PFSK-1 (cell line): ENCODE data around the gene TMEM198.

Experiments
- FOXP2 ChIP-seq: optimal IDR thresholded peaks from 2 replicates; pipeline ENCODE3; 2011; ENCODE audit warnings: borderline replicate concordance, control low read depth, inconsistent platforms; ENCODE audit not compliant: insufficient read depth; ENCODE audit errors: extremely low read length, extremely low read depth
- POLR2AphosphoS5 ChIP-seq: IDR thresholded peaks from 2 replicates; pipeline ENCODE4 v1.6.1; 2012; ENCODE audit warnings: low read depth, mild to moderate bottlenecking, control low read depth, low read length, moderate library complexity
- SIN3A ChIP-seq: IDR thresholded peaks from 2 replicates; pipeline ENCODE4 v1.6.1; 2012; ENCODE audit warnings: mild to moderate bottlenecking, low read length, moderate library complexity, borderline replicate concordance; ENCODE audit not compliant: insufficient read depth
- TAF1 ChIP-seq: IDR thresholded peaks from 2 replicates; pipeline ENCODE4 v1.6.1; 2012; ENCODE audit warnings: low read length, control low read depth, borderline replicate concordance; ENCODE audit not compliant: insufficient read depth
- TF ChIP-seq, protein P1 (sequence below), 2 experiments: IDR thresholded peaks; 2 replicates each; pipeline versions ENCODE4 v1.6.1 to v1.8.0; 2011 to 2012; ENCODE audit warnings: low read depth in 2 of 2, low read length in 2 of 2, control low read depth in 1 of 2, inconsistent platforms in 1 of 2, mild to moderate bottlenecking in 1 of 2, moderate library complexity in 1 of 2; ENCODE audit not compliant: insufficient read depth in 1 of 2

Gene TMEM198

GRCh38 chr2:219506153-219506801 lies 37.6 kb upstream of the TMEM198 start:
- TF ChIP-seq POLR2AphosphoS5 (no peak), FOXP2 (no peak), TAF1 (no peak), SIN3A (no peak)
- TF ChIP-seq, protein P1, sequence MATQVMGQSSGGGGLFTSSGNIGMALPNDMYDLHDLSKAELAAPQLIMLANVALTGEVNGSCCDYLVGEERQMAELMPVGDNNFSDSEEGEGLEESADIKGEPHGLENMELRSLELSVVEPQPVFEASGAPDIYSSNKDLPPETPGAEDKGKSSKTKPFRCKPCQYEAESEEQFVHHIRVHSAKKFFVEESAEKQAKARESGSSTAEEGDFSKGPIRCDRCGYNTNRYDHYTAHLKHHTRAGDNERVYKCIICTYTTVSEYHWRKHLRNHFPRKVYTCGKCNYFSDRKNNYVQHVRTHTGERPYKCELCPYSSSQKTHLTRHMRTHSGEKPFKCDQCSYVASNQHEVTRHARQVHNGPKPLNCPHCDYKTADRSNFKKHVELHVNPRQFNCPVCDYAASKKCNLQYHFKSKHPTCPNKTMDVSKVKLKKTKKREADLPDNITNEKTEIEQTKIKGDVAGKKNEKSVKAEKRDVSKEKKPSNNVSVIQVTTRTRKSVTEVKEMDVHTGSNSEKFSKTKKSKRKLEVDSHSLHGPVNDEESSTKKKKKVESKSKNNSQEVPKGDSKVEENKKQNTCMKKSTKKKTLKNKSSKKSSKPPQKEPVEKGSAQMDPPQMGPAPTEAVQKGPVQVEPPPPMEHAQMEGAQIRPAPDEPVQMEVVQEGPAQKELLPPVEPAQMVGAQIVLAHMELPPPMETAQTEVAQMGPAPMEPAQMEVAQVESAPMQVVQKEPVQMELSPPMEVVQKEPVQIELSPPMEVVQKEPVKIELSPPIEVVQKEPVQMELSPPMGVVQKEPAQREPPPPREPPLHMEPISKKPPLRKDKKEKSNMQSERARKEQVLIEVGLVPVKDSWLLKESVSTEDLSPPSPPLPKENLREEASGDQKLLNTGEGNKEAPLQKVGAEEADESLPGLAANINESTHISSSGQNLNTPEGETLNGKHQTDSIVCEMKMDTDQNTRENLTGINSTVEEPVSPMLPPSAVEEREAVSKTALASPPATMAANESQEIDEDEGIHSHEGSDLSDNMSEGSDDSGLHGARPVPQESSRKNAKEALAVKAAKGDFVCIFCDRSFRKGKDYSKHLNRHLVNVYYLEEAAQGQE (IDR thresholded peaks at IDR 0.05; ENCODE audit: insufficient read depth in 1 of 2, low read depth in 2 of 2, low read length in 2 of 2), result no peak

DNA sequence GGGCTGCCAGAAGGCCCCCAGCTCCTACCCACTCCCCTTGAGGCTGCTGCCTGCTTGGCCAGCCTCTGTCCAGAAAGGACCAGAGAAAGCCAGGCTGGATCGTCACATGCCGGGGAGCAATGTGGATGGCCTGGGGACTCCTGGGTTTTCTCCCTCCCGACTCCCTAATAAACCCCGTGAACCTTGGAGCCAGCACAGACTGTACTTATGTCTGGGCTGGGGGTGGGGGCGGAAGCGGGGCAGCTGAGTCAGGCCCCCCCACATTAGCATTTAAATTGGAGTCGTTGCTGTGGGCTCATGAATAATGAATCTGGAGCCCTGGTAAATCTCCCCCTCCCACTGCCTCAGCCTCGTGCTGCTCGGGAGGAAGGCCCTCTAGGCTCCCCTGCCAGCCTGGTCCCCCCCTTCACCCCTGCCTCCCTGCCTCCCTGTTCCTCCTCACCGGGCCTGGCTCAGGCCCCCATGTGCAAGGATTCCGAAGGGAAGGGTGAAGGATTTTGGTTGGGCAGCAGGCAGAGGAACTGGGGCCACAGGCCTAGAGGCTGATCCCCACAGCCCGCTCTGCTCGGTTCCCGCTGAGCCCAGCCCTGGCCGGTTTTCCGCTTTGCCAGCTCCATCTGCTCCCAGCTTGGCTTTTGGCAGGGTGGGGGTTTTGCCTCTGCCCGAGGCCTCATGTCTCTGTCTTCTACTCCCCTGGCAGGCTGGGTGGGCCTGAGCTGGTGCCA lies 36.9 kb upstream of the TMEM198 start:
- TF ChIP-seq, protein P1 (IDR thresholded peaks at IDR 0.05; ENCODE audit: insufficient read depth in 1 of 2, low read depth in 2 of 2, low read length in 2 of 2), result no peak
- TF ChIP-seq SIN3A, result no peak
- TF ChIP-seq POLR2AphosphoS5, result no peak

GRCh38 chr2:219507581-219508443 lies 36.0 kb upstream of the TMEM198 start:
- TF ChIP-seq, protein P1 (IDR thresholded peaks at IDR 0.05; ENCODE audit: insufficient read depth in 1 of 2, low read depth in 2 of 2, low read length in 2 of 2), result peak; percentile 73 to 85
- no peak for TF ChIP-seq FOXP2
- no peak for TF ChIP-seq SIN3A
- TF ChIP-seq POLR2AphosphoS5, result no peak
- no peak for TF ChIP-seq TAF1

DNA sequence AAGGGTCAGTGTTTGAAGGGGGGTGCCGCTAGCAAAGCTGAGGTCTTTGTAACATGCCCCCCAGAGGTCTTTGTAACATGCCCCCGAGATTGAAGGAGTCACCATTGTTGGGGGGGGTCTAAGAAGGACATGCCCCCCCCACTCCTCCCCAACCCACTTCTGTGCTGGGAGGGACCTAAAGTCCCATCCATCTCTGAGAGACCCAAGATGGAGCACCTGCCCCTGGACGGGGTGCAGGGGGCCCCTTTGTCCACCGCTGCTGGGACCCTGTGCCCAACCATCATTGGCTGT lies 35.4 kb upstream of the TMEM198 start:
- TF ChIP-seq POLR2AphosphoS5 (no peak), TAF1 (no peak), SIN3A (no peak), FOXP2 (no peak)
- TF ChIP-seq, protein P1 (IDR thresholded peaks at IDR 0.05; ENCODE audit: insufficient read depth in 1 of 2, low read depth in 2 of 2, low read length in 2 of 2), result no peak
